CD4-positive, alpha-beta T cell treated with Interleukin-10 for 1 hour (primary cell): ENCODE measurements around the gene PSMD12.
"Not testable (repeated sequence)": the region's sequence is repeated elsewhere in the genome, so short reads cannot be mapped to it uniquely, and the experiment has no call there.

ENCODE experiments used
- DNase-seq: peaks from one replicate; pipeline ENCODE4 v3.0.0-alpha.2; 2020

The PSMD12 gene

DNA sequence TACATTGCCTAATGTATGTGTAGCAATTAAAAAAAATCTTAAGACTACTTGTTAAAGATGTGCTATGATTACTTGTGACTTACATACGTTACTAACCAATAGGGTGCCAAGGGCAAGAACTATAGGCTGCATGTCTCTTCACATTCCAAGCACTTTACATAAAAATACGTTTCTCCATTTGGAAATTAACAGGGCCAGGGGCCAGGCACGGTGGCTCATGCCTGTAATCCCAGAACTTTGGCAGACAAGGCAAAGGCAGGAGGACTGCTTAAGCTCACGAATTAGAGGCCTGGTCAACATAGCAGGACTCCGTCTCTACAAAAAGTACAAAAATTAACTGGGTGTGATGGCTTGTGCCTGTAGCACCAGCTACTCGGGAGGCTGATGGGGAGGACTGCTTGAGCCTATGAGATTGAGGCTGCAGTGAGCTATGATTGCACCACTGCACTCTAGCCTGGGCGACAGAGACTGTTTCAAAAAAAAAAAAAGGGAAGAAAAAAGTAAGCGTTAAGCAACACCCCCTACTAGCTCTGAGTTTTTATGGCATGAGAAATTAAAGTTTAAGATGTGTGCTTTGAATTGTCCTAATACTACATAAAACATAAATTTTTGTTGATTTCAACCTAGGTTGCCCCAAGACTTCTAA, 12.3 kb downstream of the PSMD12 start:
- DNase-seq = no peak

GRCh38 chr17:67353161-67353560, 13.2 kb downstream of the PSMD12 start:
- DNase-seq = no peak

- no peak for DNase-seq
Measured at GRCh38 chr17:67349420-67349819, 17.0 kb downstream of the PSMD12 start.

DNA sequence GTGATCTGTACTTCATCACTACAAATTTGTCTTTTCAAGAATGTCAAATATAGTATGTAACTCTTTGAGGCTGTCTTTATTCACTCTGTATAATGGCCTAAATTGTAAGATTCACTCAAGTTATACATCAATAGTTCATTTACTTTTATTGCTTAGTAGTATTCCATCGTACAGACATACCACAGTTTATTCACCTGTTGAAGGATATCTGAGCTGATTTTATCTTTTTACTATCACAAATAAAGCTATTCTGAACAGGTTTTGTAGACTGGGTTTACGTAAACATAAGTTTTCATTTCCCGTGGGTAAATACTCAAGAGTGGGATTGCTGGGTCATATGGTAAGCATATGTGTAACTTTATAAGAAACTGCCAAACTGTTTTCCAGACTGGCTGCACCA, 18.6 kb downstream of the PSMD12 start:
- no peak for DNase-seq

DNA sequence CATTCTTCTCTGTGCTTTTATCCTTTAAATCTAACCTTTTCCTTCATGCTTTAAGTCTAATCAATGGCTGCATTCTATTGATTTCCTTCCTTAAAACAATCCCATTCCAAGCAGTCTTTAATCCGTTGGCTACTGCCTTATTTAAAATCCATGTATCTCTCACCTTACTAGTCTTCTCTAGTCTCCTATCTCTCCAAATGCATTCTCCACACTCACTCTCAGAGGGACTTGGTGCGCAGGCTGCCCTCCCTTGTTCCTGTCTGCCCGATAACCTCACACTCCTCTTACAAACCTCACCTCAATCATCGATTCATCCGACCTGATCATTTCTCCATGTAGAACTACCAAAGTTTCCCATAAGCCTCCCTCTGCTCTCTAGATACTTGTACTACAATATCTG, 23.1 kb downstream of the PSMD12 start:
- DNase-seq = no peak

DNA sequence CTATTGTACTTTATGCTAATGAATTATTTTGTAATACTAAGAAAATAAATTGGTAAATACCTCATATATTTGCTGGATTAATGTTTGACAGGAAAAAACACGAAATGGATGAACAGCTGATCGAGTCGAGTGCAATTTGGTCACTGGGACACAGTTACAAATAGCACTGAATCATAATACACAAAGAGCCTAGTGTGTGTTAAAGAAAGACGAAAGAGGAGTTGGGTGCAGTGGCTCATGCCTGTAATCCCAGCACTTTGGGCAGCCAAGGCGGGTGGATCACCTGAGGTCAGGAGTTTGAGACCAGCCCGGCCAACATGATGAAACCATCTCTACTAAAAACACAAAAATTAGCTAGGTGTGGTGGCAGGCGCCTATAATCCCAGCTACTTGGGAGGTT, 28.0 kb downstream of the PSMD12 start:
- not testable (repeated sequence) for DNase-seq

- no peak for DNase-seq
Measured at GRCh38 chr17:67336859-67337258, 29.5 kb downstream of the PSMD12 start.

DNA sequence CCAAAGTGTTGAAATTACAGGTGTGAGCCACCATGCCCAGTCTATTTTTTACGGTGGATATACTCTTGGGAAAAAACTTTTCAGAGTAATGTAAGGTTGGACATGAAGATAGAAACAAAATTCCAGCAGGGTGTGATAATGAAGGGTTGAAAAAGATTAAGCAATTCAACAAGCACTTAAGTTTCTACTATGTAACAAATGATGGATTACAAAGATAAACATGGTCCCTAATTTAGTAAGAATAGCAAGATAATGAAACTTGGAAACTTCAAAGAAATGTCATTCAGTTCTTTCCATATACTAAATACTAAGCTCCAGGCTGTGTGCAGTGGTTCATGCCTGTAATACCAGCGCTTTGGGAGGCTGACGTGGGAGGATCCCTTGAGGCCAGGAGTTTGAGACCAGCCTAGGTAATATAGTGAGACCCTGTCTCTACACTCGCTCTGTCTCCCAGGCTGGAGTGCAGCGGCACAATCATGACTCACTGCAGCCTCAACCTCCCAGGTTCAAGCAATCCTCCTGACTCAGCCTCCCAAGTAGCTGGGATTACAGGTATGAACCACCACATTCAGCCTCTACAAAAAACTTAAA, 31.0 kb downstream of the PSMD12 start:
- no peak for DNase-seq

GRCh38 chr17:67332162-67332508, 34.2 kb downstream of the PSMD12 start:
- DNase-seq = not testable (repeated sequence)

DNA sequence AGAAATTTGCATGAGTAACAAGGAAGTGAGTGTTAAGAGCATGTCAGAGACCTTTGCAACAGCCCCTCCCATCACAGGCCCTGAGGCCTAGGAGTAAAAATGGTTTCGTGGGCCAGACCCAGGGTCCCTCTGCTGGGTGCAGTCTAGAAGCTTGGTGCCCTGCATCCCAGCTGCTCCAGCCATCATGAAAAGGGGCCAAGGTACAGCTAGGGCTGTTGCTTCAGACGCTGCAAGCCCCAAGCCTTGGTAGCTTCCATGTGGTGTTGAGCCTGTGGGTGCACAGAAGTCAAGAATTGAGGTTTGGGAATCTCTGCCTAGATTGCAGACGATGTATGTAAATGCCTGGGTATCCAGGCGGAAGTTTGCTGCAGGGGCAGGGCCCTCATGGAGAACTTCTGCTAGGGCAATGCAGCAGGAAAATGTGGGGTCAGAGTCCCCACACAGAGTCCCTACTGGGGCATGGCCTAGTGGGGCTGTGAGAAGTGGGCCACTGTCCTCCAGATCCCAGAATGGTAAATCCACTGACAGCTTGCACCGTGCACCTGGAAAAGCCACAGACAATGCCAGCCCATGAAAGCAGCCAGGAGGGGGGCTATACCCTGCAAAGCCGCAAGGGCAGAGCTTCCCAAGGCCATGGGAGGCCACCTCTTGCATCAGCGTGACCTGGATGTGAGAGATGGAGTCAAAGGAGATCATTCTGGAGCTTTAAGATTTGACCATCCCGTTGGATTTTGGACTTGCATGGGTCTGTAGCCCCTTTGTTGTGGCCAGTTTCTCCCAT, 34.8 kb downstream of the PSMD12 start:
- not testable (repeated sequence) for DNase-seq

DNA sequence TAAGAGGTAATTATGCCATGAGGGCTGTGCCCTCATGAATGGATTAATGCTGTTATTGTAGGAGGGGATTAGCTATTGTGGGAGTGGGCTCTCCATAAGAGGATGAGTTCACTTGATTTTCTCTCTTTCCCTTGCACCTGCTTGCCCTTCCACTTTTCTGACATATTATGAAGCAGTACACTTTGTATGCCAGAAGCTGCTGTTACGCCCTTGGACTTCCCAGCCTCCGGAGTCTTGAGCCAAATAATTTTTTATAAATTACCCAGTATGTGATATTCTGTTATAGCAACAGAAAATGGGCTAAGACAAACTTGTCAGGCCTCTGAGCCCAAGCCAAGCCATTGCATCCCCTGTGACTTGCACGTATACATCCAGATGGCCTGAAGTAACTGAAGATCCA, 38.4 kb downstream of the PSMD12 start:
- DNase-seq = no peak

GRCh38 chr17:67326959-67327745, 39.2 kb downstream of the PSMD12 start:
- not testable (repeated sequence) for DNase-seq

DNA sequence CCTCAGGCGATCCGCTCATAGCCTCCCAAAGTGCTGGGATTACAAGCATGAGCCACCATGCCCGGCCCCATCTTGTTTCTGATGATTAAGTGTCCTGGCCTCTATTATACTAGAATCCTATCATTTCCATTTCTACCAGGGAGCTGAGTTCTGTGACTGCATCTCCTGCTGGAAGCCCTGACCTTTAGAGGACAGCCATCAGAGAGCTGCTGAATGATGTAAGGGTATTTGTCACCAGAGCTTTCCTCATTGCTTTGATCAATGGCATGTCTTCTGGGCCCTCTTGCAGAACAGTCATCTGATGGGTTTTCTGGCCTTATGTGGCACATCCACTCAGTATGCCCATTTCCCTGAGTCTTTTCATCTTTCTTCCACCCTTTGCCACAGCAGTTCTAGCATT, 39.9 kb downstream of the PSMD12 start:
- DNase-seq = no peak

DNA sequence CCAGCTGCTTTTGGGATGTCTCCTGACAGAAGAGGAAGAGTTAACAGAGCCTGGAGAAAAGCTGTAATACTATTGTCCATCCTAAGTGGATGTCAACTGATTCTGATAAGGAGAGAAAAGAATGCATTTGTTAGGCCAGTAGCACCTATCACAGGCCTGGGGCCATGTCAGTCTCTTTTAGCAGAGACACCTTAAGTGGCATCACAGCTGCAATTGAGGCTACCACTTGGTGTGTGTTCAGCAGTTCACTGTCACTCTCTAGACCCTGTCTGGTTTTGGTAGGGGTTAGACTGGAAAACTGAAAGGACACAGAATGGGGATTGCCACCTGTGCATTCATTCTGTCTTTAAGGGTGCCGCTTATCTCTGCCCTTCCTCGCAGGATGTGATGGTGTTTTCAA, 42.0 kb downstream of the PSMD12 start:
- no peak for DNase-seq

GRCh38 chr17:67323445-67323844, 42.9 kb downstream of the PSMD12 start:
- no peak for DNase-seq

DNA sequence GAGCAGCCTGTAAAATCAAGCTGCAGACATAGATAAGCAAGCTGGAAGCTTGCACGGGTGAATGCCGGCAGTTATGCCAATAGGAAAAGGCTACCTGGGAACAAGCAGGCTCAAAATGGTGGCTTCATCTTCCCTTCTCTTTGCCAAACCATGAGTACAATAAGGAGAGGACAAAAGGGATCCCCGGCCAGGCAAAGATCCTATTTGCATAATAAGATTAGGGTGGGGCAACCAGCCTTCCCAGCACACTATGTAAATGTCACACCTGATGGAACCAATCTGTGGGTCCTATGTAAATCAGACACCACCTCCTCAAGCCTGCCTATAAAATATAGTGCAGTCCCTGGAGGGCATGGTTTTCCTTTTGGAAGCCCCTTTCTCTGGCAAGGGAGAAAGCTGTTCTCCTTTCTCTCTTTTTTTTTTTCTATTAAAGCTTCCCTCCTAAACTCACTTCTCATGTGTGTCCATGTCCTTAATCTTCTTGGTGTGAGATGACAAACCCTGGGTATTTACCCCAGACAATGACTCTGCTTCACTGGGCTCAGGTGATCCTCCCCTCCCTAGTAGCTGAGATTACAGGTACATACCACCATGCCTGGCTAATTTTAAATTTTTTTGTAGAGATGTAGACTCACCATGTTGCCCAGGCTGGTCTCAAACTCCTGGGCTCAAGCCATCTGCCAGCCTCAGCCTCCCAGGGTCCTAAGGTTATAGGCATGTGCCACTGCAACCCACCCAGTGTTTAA, 44.2 kb downstream of the PSMD12 start:
- no peak for DNase-seq

- not testable (repeated sequence) for DNase-seq
Measured at GRCh38 chr17:67321486-67321885, 44.9 kb downstream of the PSMD12 start.

GRCh38 chr17:67316781-67317180, 49.6 kb downstream of the PSMD12 start:
- no peak for DNase-seq

DNA sequence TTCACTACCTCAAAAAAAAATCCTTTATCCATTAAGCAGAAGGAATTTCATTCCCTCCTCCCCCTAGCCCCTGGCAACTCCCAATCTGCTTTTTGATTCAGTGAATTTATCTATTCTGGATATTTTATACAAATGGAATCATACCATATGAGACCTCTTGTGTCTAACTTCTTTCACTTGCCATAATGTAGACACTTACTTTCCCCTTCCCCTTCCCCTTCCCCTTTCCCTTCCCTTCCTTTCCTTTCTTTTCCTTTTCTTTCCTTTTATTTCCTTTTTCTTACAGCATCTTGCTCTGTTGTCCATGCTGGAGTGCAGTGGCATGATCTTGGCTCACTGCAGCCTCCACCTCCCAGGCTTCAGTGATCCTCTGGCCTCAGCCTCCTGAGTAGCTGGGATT, 50.5 kb downstream of the PSMD12 start:
- no peak for DNase-seq

DNA sequence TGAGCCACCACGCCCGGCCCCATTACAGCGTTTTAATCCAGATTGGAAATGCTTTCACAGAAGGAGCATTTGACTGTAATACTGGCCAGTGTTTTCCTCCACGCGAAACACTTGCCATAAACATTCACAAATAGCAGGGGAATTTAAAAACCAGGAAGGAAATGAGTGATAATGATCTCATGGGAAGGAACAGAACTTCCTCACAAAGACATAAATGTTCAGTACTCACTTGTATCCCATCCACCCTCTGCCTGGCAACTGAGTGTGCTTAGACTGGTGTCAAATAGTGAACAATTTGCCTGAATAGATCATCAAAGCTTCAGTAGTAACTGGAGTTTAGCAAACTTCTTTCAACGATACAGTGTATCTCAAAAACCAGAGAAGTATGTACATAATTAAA, 54.1 kb downstream of the PSMD12 start:
- DNase-seq = no peak

GRCh38 chr17:67311575-67311974, 54.8 kb downstream of the PSMD12 start:
- no peak for DNase-seq

DNA sequence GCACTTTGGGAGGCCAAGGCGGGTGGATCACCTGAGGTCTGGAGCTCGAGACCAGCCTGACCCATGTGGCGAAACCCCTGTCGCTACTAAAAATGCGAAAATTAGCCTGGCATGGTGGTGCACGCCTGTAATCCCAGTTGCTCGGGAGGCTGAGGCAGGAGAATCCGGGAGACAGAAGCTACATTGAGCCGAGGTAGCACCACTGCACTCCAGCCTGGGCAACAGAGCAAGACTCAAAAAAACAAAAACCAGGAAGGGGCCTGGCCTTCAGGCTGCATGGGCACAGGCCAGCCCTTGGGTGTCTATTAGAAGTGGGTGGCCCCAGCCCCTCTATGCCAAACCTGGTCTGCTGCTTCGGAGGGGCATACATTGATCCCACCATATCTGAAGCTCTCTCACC, 56.0 kb downstream of the PSMD12 start:
- no peak for DNase-seq
